HG03175 (cell line): ENCODE measurements around the gene MROH8.

Source experiments
- ATAC-seq: cut with Tn5 transposase; IDR thresholded peaks from one replicate; pipeline ENCODE4 v1.9.1; 2021; ENCODE audit warnings: mild to moderate bottlenecking, moderate library complexity; ENCODE audit not compliant: unreplicated experiment

The MROH8 gene

GRCh38 chr20:37178839-37179682, at the start of gene MROH8, which contains the start of gene RPN2:
MROH8 (minus strand) TSS chr20:37179548.
RPN2 (plus strand) TSS chr20:37179330; CDS start chr20:37179357, 27 bp downstream.
- ATAC-seq = peak; percentile 92

- no peak for ATAC-seq
Measured at GRCh38 chr20:37228656-37229055, 49.3 kb upstream of the MROH8 start.

DNA sequence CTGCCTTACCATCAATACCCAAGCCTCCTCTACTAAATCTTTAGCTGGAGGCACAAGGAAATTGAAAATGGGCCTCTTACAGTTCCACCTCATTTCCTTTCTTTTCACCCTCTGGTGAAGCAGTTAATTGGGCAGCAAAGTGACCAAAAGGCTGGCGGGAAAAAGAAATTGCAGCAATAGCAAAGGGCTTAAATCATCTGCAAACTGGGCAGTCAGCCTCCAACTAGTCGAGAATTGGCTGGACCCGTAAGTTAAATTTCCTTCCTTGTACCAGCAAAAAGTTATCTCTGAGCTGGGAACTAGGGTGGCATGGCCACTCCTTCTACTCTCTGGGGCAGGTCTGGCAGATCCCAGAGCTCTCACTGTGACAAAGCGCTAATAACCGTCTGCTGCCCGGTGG, 48.7 kb upstream of the MROH8 start:
- no peak for ATAC-seq

DNA sequence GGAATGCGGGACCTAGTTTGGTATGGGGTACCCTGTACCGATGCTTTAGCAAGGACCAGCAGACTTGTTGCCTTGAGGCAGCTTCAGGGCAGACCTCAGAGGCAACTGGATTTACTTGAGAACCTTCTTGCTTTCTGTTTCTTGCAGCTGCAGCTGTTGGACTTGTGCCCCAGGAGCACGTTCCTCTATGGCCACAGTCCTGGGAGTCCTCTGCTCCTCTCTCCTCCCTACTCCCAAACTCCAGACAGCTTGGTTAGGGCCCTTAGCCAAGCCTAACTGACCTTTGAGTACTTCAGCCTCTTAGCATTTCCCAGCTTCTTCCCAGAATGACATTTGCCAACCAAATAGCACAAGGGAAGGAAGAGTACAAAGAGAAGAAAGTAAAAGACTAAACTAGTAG, 47.5 kb upstream of the MROH8 start:
- ATAC-seq = no peak

GRCh38 chr20:37225146-37225545, 45.8 kb upstream of the MROH8 start:
- ATAC-seq = no peak

DNA sequence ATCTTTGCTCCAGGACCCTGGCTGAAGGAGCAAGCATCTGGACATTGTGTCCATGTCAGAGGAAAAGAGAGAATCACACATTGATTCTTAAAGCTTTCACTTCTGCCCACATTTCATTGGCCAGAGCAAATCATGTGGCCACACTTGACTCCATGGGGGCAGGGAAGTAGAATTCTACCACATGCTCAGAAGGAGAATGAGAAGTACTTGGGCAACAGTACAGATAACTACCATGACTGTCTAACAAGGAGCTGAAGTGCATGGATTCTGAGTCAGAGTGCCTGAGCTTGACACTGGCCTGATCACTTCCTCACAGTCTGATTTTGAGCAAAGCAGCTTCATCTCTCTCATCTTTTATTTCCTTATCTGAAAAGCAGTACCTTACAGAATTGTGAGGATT, 43.7 kb upstream of the MROH8 start:
- ATAC-seq = no peak

DNA sequence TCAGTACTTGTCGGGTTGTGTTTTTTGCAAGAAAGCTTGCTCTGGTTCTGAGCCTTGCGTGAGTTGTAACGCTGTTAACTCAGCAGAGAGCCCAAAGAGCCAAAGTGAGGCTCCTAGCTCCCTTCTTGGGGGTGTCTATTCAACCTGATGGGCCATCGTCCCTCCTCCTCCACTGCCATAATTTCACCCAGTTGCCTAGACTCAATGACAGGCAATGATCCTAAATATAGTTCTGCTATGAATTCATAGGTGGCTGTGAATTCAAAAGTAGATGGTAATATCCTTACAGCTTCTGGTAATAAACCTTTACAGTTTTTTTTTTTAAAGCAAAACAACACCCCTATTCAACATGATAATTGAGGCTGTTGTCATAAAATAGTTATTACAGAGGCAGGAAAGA, 42.7 kb upstream of the MROH8 start:
- ATAC-seq = no peak

GRCh38 chr20:37220731-37221130, 41.4 kb upstream of the MROH8 start:
- ATAC-seq = no peak

- no peak for ATAC-seq
Measured at GRCh38 chr20:37219751-37220668, 40.7 kb upstream of the MROH8 start.

GRCh38 chr20:37218976-37219375, 39.6 kb upstream of the MROH8 start:
- ATAC-seq = no peak

DNA sequence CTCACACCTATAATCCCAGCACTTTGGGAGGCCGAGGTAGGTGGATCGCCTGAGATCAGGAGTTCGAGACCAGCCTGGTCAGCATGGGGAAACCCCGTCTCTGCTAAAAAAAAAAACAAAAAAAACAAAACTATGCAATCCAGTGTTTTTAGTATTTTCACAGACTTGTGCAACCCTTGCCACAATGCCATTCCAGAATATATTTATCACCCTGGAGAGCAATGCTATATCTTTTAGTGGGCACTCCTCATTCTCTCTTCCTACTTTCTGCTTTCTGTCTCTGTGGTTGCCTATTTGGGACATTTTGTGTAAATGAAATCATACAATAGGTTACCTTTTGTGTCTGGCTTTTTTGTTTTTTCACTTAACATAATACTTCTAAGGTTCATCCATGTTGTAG, 39.1 kb upstream of the MROH8 start:
- no peak for ATAC-seq

- ATAC-seq = no peak
Measured at GRCh38 chr20:37209661-37210314, 30.4 kb upstream of the MROH8 start.

DNA sequence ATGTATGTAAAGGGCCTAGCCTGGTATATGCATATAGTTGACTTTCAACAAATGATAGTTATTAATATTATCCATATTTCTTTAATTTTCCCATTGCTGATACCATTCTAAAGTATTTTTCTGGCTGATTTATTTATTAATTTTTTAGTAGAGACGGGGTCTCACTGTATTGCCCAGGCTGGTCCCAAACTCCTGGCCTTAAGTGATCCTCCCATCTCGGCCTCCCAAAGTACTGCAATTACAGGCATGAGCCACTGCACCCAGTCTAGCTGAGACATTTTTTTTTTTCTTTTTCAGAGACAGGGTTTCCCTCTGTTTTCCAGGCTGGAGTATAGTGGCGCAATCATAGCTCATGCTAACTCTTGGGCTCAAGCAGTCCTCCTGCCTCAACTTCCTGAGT, 29.8 kb upstream of the MROH8 start:
- no peak for ATAC-seq

DNA sequence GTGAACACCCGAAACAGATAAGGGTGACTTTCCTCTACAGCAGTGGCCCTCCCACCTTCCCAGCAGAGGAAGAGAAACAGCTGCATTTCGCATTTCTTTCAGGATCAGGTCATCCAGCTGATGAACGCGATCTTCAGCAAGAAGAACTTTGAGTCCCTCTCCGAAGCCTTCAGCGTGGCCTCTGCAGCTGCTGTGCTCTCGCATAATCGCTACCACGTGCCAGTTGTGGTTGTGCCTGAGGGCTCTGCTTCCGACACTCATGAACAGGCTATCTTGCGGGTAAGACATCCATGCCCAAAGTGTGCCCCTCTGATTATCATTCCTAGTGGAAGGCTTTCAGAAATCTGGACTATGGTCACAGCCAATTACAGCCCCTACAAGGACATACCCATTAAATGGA, 27.8 kb upstream of the MROH8 start:
- no peak for ATAC-seq

- ATAC-seq = no peak
Measured at GRCh38 chr20:37205794-37206193, 26.4 kb upstream of the MROH8 start.

- ATAC-seq = no peak
Measured at GRCh38 chr20:37205130-37205529, 25.8 kb upstream of the MROH8 start.

DNA sequence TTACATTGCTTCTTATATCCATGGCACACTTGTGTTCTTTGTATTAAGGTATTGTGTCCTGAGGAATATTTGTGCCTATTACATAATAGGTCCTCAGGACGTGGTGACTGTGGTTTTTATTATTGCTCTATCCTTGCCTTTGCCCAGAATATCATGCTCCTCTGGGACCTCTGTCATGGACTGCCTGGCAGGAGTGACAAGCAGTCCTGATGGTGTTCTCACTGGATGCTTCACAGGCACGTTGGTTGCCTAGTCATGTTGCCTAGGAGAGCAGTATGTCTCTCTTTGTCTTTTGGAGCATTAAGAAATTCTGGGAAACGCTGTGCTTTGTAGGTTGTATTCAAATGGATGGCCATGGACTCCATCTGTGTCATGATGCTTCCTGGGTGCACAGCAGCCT, 24.7 kb upstream of the MROH8 start:
- no peak for ATAC-seq

DNA sequence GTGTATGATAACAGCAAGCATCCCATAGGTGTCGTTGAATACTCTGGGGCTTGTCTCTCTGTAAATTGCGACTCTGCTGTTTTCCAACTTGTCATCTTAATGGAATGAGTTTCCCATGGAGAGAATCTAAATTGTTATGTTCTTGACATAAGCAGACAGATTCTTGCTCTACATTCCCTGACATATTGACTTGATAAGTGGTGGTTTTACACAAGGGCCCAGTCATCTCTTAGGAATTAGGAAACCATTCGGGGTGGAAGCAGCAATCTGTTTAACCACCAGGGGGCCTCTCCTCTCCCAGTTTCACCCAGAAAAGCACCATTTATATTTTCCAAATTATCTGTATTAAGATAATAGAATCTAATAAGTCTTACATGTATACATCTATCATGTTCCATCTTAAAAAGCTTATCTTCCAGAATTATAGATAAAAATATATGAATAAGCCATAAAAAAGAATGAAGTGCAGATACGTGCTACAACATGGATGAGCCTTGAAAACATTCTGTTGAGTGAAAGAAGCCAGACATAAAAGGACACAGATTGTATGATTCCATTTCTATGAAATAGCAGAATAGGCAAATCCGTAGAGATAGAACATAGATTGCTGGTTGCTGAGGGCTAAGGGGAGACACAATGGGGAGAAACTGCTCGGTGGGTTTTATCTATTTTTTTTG, 23.1 kb upstream of the MROH8 start:
- ATAC-seq = no peak

GRCh38 chr20:37201827-37202162, 22.4 kb upstream of the MROH8 start:
- no peak for ATAC-seq

DNA sequence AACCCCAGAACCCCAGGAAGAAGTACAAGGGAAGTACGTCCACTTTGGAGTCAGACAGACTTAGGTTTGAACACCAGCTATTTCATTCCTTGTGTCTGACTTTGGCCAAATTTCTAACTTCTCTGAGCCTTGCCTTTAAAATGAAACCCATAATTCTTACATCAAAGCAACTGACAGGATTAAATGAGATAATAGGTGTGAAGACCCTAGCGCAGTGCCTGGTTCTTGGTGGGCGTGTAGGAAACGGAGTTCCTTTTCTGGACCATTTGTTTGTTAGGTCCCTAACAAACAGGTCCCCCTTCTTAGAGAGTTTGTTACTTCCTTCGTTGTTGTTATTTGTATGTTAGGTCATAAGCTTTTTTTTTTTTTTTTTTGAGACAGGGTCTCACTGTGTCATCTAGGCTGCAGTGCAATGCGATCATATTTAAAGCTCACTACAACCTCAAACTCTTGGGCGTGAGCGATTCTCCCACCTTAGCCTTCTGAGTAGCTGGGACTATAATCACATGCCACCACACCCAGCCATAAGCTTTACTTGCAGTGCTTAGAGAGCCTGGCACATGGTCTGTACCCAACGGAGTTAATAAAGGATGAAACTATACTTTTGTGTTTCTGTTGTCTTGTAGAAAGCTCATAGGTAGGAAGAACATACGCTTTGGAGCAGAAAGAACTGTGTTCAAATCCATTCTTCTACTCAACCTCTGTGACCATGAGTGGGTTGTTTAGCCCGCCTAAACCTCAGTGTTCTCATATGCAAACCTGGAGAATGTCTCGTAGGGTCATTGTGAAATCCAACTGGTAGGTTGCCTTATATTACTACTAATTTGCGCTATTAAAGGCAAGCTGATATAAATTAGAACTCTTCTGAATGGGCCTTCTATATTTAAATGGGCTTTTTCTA, 21.8 kb upstream of the MROH8 start:
- ATAC-seq = no peak
